PC-3 (cell line): Measurements from ENCODE around the gene HOXD12. TPM values are rescaled to one million over a fixed set of nuclear protein-coding genes. Genes with fewer than 3 reads are reported as not detected.
A peak's percentile ranks its signal among the peaks of the same experiment; 100 is the strongest.

Experiments
- ATAC-seq: fragments of 200-7000 bp; cut with Tn5 transposase; 2 replicates; pipeline ENCODE4 v1.9.1; 2020; ENCODE audit warnings: mild to moderate bottlenecking, moderate library complexity
- BruUV-seq: library from RNA; stranded (reverse); fragments of 400-500 nt; replicated peaks from 2 replicates; lab custom pipeline; 2021; lab: Mats Ljungman, UMichigan
- CTCF ChIA-PET: fragments of 300-600 bp; sonication (Branson Sonifier 250); formaldehyde crosslinking; loops from one replicate; lab custom pipeline; 2022; ENCODE audit warnings: antibody characterized with exemption; lab: Charles Lee
- POLR2A ChIA-PET: fragments of 300-600 bp; sonication (Branson Sonifier 250); formaldehyde crosslinking; loops from one replicate; lab custom pipeline; 2022; ENCODE audit warnings: antibody characterized with exemption; ENCODE audit not compliant: unreplicated experiment; lab: Charles Lee
- DNase-seq: peaks from one replicate; pipeline ENCODE4 v3.0.0-alpha.2; 2015
- H2AFZ ChIP-seq: fragments of 300-600 bp; sonication (generic); 2 replicates; pipeline ENCODE4 v1.6.0; 2016; ENCODE audit warnings: antibody characterized with exemption, low read length
- H3F3A ChIP-seq: fragments of 300-600 bp; sonication (generic); one replicate; pipeline ENCODE4 v1.6.0; 2017; ENCODE audit warnings: antibody characterized with exemption, low read length, control low read depth, mild to moderate bottlenecking; ENCODE audit not compliant: unreplicated experiment
- H3K27ac ChIP-seq: fragments of 300-600 bp; sonication (generic); 2 replicates; pipeline ENCODE4 v1.5.1; 2016; ENCODE audit warnings: mild to moderate bottlenecking, low read length
- H3K27me3 ChIP-seq: fragments of 300-600 bp; sonication (generic); 2 replicates; pipeline ENCODE4 v1.6.1; 2016; ENCODE audit warnings: low read length, mixed read lengths
- H3K36me3 ChIP-seq: fragments of 300-600 bp; sonication (generic); 2 replicates; pipeline ENCODE4 v1.6.1; 2016; ENCODE audit warnings: low read depth, mixed run types, low read length, mixed read lengths
- H3K4me1 ChIP-seq: fragments of 300-600 bp; sonication (generic); 2 replicates; pipeline ENCODE4 v1.5.1; 2016; ENCODE audit warnings: low read length; ENCODE audit not compliant: insufficient read depth
- H3K4me2 ChIP-seq: fragments of 300-600 bp; sonication (generic); 2 replicates; pipeline ENCODE4 v1.6.0; 2016; ENCODE audit warnings: low read length
- H3K4me3 ChIP-seq: fragments of 300-600 bp; sonication (generic); 2 replicates; pipeline ENCODE4 v1.5.1; 2016; ENCODE audit warnings: mild to moderate bottlenecking, low read length, mixed read lengths
- H3K79me2 ChIP-seq: fragments of 300-600 bp; sonication (generic); 2 replicates; pipeline ENCODE4 v1.6.1; 2017; ENCODE audit warnings: low read length, mixed read lengths
- H3K9ac ChIP-seq: fragments of 300-600 bp; sonication (generic); 2 replicates; pipeline ENCODE4 v1.6.0; 2016; ENCODE audit warnings: mild to moderate bottlenecking, low read length
- H3K9me2 ChIP-seq: fragments of 300-600 bp; sonication (generic); replicated peaks from 2 replicates; pipeline ENCODE4 v1.6.1; 2016; ENCODE audit warnings: mixed run types, low read length, mixed read lengths
- H3K9me3 ChIP-seq: fragments of 300-600 bp; sonication (generic); 2 replicates; pipeline ENCODE4 v1.6.1; 2016; ENCODE audit warnings: low read length, mixed read lengths
- H4K20me1 ChIP-seq: fragments of 300-600 bp; sonication (generic); 2 replicates; pipeline ENCODE4 v1.6.1; 2016; ENCODE audit warnings: low read length, mixed read lengths
- EZH2 ChIP-seq: fragments of 300-600 bp; sonication (generic); IDR thresholded peaks from one replicate; pipeline ENCODE4 v1.6.1; 2017; ENCODE audit warnings: antibody characterized with exemption, mild to moderate bottlenecking, low read length; ENCODE audit not compliant: unreplicated experiment
- EZH2phosphoT487 ChIP-seq: fragments of 300-600 bp; sonication (generic); IDR thresholded peaks from 2 replicates; pipeline ENCODE4 v1.6.1; 2018; ENCODE audit warnings: mild to moderate bottlenecking, antibody characterized with exemption, low read length, borderline replicate concordance
- intact Hi-C: fragments of 100-400 bp; cut with micrococcal nuclease; formaldehyde crosslinking; loops from 2 replicates; pipeline ENCODE4 v1.9.0; 2023
- total RNA-seq: library from RNA; depleted of rRNA; stranded (reverse); fragments of >200 nt; gene quantifications from 2 replicates; pipeline ENCODE4 v1.2.3, GENCODE V29; 2014
- TF ChIP-seq, protein P1 (sequence below): fragments of 300-600 bp; sonication (generic); conservative IDR thresholded peaks from 2 replicates; pipeline ENCODE4 v1.5.1; 2017; ENCODE audit warnings: antibody characterized with exemption, low read depth, mild to moderate bottlenecking, low read length

The HOXD12 gene
- total RNA-seq, 1 experiment from 2014 or later = not detected

DNA sequence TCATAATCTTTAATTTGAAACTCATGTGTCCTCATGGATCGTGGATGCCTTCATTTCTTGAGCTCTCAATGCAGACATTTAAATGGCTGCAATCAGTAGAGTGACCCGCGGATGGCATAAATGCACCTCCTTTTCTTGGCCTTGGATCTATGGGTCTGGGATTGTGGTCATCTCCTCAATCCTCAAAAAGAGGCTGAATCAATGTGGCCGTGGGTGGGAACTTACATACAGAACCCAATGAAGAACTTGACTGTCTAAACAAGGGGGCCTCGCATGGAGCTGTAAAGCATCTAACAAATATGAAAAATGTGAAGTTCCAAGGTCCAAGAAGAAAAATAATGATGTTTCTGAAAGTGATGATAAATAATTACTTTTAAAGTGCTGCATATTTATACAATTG is 4.2 kb upstream of the HOXD12 start:
- no TSS peak for BruUV-seq
- no peaks in the 10 kb centered on the region for H3F3A ChIP-seq
- DNase-seq (no peak), ATAC-seq (no peak)
- POLR2A ChIA-PET = no interaction called here
- no peaks in the 10 kb centered on the region for H3K9me3 ChIP-seq
- H3K36me3 ChIP-seq = no peaks in the 10 kb centered on the region
- H2AFZ ChIP-seq = no peak overlapping the region
- H3K27me3 ChIP-seq = peaks cover 20% of the 10 kb centered on the region
- H3K4me2 ChIP-seq = no peak overlapping the region
- no peaks in the 10 kb centered on the region for H3K9me2 ChIP-seq
- intact Hi-C loops = loop anchor here (10.0 kb wide), 1 partner anchor 1061 kb away; no protein-coding TSS in a partner anchor
- H3K27ac ChIP-seq = no peak overlapping the region
- H3K9ac ChIP-seq = no peak overlapping the region
- CTCF ChIA-PET = interaction anchor here (2.2 kb wide), 1 partner anchor 844 kb away, joined by 9 read pairs; no protein-coding TSS in a partner anchor
- H3K4me3 ChIP-seq = no peak overlapping the region
- peaks cover 5% of the 10 kb centered on the region; the same call in 1 of the 2 replicates for H3K4me1 ChIP-seq
- H4K20me1 ChIP-seq = no peaks in the 10 kb centered on the region
- TF ChIP-seq EZH2 (no peak), EZH2phosphoT487 (no peak)
- TF ChIP-seq, protein P1, sequence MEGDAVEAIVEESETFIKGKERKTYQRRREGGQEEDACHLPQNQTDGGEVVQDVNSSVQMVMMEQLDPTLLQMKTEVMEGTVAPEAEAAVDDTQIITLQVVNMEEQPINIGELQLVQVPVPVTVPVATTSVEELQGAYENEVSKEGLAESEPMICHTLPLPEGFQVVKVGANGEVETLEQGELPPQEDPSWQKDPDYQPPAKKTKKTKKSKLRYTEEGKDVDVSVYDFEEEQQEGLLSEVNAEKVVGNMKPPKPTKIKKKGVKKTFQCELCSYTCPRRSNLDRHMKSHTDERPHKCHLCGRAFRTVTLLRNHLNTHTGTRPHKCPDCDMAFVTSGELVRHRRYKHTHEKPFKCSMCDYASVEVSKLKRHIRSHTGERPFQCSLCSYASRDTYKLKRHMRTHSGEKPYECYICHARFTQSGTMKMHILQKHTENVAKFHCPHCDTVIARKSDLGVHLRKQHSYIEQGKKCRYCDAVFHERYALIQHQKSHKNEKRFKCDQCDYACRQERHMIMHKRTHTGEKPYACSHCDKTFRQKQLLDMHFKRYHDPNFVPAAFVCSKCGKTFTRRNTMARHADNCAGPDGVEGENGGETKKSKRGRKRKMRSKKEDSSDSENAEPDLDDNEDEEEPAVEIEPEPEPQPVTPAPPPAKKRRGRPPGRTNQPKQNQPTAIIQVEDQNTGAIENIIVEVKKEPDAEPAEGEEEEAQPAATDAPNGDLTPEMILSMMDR = no peak
- no peaks in the 10 kb centered on the region for H3K79me2 ChIP-seq

DNA sequence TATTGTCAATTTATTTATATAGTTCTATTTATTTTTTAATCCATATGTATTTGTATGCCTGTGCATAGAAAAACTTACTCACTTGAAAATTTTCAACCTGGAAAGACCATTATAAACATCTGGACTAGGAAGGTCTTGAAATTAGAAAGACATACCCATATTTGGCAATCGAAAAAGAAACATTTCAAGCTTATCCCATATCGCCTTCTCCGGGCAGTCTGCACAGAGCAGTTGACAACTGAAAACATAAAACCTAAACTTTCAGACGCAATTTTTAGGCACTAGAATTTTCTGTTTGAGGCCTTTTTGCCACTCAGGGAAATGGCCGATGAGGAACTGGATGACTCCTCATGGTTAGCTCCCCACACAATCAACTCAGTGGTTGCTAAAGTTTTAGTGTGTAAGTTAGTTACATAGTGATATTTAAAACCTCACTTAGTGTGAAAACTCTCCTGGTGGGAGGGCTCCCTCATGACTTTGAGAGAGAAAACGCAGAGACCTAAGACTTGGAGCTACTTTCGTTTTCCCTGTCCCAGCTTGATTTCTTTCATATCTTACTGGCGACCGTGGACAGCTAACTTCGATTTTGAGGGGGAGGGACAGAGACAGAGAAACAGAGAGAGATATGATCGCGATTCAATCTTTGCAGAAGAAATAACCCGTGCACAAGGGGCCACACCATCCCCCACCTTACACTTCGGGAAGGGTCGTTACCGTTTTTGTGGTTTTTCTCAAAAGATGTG is 3.2 kb upstream of the HOXD12 start:
- intact Hi-C loops = loop anchor here (2.0 to 10.0 kb wide), 3 partner anchors 406 to 1062 kb away; no protein-coding TSS in a partner anchor
- Histone ChIP-seq H3K9me3 (no peaks in the 10 kb centered on the region), H2AFZ (peak overlapping the region; percentile 98), H3K4me3 (peak overlapping the region; percentile 88), H3K4me2 (peak overlapping the region; percentile 99), H3K4me1 (peaks cover 5% of the 10 kb centered on the region; the same call in 1 of the 2 replicates), H3K79me2 (no peaks in the 10 kb centered on the region), H4K20me1 (no peaks in the 10 kb centered on the region), H3K36me3 (no peaks in the 10 kb centered on the region), H3K27ac (no peak overlapping the region), H3F3A (no peaks in the 10 kb centered on the region), H3K9me2 (no peaks in the 10 kb centered on the region), H3K27me3 (0 out of 2 replicates have a peak, but pooled peaks cover 10% of the 10 kb centered on the region), H3K9ac (peak overlapping the region; percentile 56)
- BruUV-seq = no TSS peak
- ATAC-seq = peak; percentile 9
- ChIA-PET POLR2A (interaction anchor here (0.6 kb wide), 1 partner anchor 572 kb away, joined by 6 read pairs; no protein-coding TSS in a partner anchor), CTCF (interaction anchor here (0.5 to 2.5 kb wide), 6 partner anchors 8 to 1051 kb away, joined by 3 to 12 read pairs (median 4); no protein-coding TSS in a partner anchor)
- no peak for TF ChIP-seq EZH2
- TF ChIP-seq, protein P1 = no peak
- peak; percentile 44 for DNase-seq
